GM12891 (cell line): ENCODE results near the gene SPAG7.

Source experiments
- POLR2A ChIP-seq: IDR thresholded peaks from 2 replicates; pipeline ENCODE4 v1.6.1; 2011; ENCODE audit warnings: low read depth, low read length, control low read depth
- POLR2AphosphoS5 ChIP-seq: IDR thresholded peaks from 2 replicates; pipeline ENCODE4 v1.6.1; 2011; ENCODE audit warnings: low read depth, low read length, control low read depth
- SPI1 ChIP-seq: IDR thresholded peaks from 2 replicates; pipeline ENCODE4 v1.6.1; 2011; ENCODE audit warnings: low read depth, low read length, control low read depth

- TF ChIP-seq POLR2A = no peak
- no peak for TF ChIP-seq SPI1
- TF ChIP-seq POLR2AphosphoS5 = no peak
These were observed 31.3 kb upstream of the SPAG7 start for GRCh38 chr17:4998732-4999429.
